PC-9 (cell line): ENCODE measurements around the gene SLC22A14. TPM values are rescaled to one million over a fixed set of nuclear protein-coding genes. Genes with fewer than 3 reads are reported as not detected.

Experiments
- BruUV-seq: library from RNA; stranded (reverse); fragments of 400-500 nt; replicated peaks from 2 replicates; lab custom pipeline; 2021; lab: Mats Ljungman, UMichigan
- CTCF ChIA-PET: fragments of 300-600 bp; sonication (Branson Sonifier 250); formaldehyde crosslinking; loops from one replicate; lab custom pipeline; 2022; ENCODE audit warnings: antibody characterized with exemption; lab: Charles Lee
- POLR2A ChIA-PET: fragments of 300-600 bp; sonication (Branson Sonifier 250); formaldehyde crosslinking; loops from one replicate; lab custom pipeline; 2022; ENCODE audit warnings: antibody characterized with exemption; ENCODE audit not compliant: unreplicated experiment; lab: Charles Lee
- DNase-seq, 2 experiments: peaks; one replicate each; pipeline versions ENCODE4 v3.0.0 to v3.0.0-alpha.2; 2015 to 2022; ENCODE audit warnings: mixed read lengths in 1 of 2
- H2AFZ ChIP-seq: fragments of 200-600 bp; sonication (generic); 2 replicates; pipeline ENCODE4 v1.8.1; 2017; ENCODE audit warnings: antibody characterized with exemption
- H3F3A ChIP-seq: fragments of 200-600 bp; sonication (generic); 2 replicates; pipeline ENCODE4 v1.8.1; 2017; ENCODE audit warnings: antibody characterized with exemption, mild to moderate bottlenecking, low read depth; ENCODE audit not compliant: insufficient read depth
- H3K27ac ChIP-seq: fragments of 200-600 bp; sonication (generic); 2 replicates; pipeline ENCODE4 v1.6.1; 2016; ENCODE audit warnings: mixed run types
- H3K27me3 ChIP-seq: fragments of 200-600 bp; sonication (generic); 2 replicates; pipeline ENCODE4 v1.6.1; 2016; ENCODE audit warnings: low read depth, mixed run types; ENCODE audit not compliant: insufficient read depth
- H3K36me3 ChIP-seq: fragments of 200-600 bp; sonication (generic); 2 replicates; pipeline ENCODE4 v1.6.1; 2016; ENCODE audit warnings: low read depth, mixed run types
- H3K4me1 ChIP-seq: fragments of 200-600 bp; sonication (generic); replicated peaks from 2 replicates; pipeline ENCODE4 v1.6.1; 2016; ENCODE audit warnings: mixed run types; ENCODE audit not compliant: insufficient read depth
- H3K4me2 ChIP-seq: fragments of 200-600 bp; sonication (generic); 2 replicates; pipeline ENCODE4 v1.6.1; 2017; ENCODE audit warnings: mixed run types
- H3K4me3 ChIP-seq: fragments of 200-600 bp; sonication (generic); 2 replicates; pipeline ENCODE4 v1.6.1; 2016; ENCODE audit warnings: mixed run types
- H3K79me2 ChIP-seq: fragments of 200-600 bp; sonication (generic); 2 replicates; pipeline ENCODE4 v1.6.1; 2017; ENCODE audit warnings: low read depth, mixed run types
- H3K9me2 ChIP-seq: fragments of 200-600 bp; sonication (generic); 2 replicates; pipeline ENCODE4 v1.8.1; 2017; ENCODE audit warnings: mild to moderate bottlenecking; ENCODE audit not compliant: insufficient read depth
- H3K9me3 ChIP-seq: fragments of 200-600 bp; sonication (generic); 2 replicates; pipeline ENCODE4 v1.8.1; 2016; ENCODE audit warnings: low read depth; ENCODE audit not compliant: insufficient read depth
- H4K20me1 ChIP-seq: fragments of 200-600 bp; sonication (generic); 2 replicates; pipeline ENCODE4 v1.8.1; 2017; ENCODE audit not compliant: insufficient read depth
- CTCF ChIP-seq: fragments of 200-600 bp; sonication (generic); conservative IDR thresholded peaks from 2 replicates; pipeline ENCODE4 v1.6.1; 2017; ENCODE audit warnings: mixed run types, antibody characterized with exemption, mild to moderate bottlenecking, moderate library complexity
- EZH2 ChIP-seq: fragments of 200-600 bp; sonication (generic); IDR thresholded peaks from 2 replicates; pipeline ENCODE4 v1.8.0; 2017; ENCODE audit warnings: antibody characterized with exemption, low read depth
- intact Hi-C: fragments of 100-400 bp; cut with micrococcal nuclease; formaldehyde crosslinking; loops from one replicate; pipeline ENCODE4 v1.10.0; 2022; ENCODE audit not compliant: unreplicated experiment
- total RNA-seq: library from RNA; stranded (reverse); gene quantifications from 2 replicates; pipeline ENCODE4 v1.2.3, GENCODE V29; 2021

The SLC22A14 gene
- total RNA-seq, 1 experiment from 2014 or later, result not detected

DNA sequence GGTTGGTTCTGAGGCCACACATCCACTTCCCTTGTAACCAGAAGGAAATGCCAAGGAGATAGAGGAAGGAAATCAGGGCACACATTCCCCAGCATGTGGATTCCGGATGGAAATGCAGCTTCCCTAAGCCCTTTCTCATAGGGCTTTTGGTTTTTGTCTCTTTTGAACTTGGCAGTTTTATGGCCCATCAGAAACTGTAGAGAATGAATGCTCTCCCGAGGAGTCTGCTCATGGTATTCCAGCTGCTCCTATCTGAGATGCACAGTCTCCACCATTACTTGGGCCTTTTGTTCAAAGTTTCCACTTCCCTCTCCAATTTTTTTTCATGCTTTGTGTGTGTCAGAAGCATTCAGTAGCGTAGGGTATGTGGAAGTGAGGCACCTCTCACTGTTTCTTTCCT, 85.7 kb downstream of the SLC22A14 start:
- no TSS peak for BruUV-seq
- Histone ChIP-seq H3K27ac (no peak overlapping the region), H4K20me1 (no peaks in the 10 kb centered on the region), H2AFZ (no peak overlapping the region), H3K36me3 (no peaks in the 10 kb centered on the region), H3K9me2 (no peaks in the 10 kb centered on the region), H3K4me2 (no peak overlapping the region), H3K4me3 (no peak overlapping the region), H3K79me2 (no peaks in the 10 kb centered on the region), H3K9me3 (no peaks in the 10 kb centered on the region), H3K27me3 (no peaks in the 10 kb centered on the region), H3F3A (no peaks in the 10 kb centered on the region), H3K4me1 (no peaks in the 10 kb centered on the region)
- no peak for DNase-seq
- intact Hi-C loops, result no loop called here
- TF ChIP-seq CTCF (no peak), EZH2 (no peak)
- POLR2A ChIA-PET, result no interaction called here
- CTCF ChIA-PET, result no interaction called here

Other genes with a start within 250 kb of the SLC22A14 start
- 0.35 and 0.45 TPM in 2 replicates for gene DLEC1, start 243.1 kb upstream of the SLC22A14 start, total RNA-seq
- 58.9 and 65.8 TPM in 2 replicates for gene ACAA1, start 145.2 kb upstream of the SLC22A14 start, total RNA-seq
- 25.0 and 27.4 TPM in 2 replicates for gene MYD88, start 143.6 kb upstream of the SLC22A14 start, total RNA-seq
- 50.2 and 54.3 TPM in 2 replicates for gene OXSR1, start 116.8 kb upstream of the SLC22A14 start, total RNA-seq
- gene SLC22A13, start 16.5 kb upstream of the SLC22A14 start, total RNA-seq, result 0.40 and 0.44 TPM in 2 replicates
- gene XYLB, start 64.5 kb downstream of the SLC22A14 start, total RNA-seq, result 2.4 and 4.2 TPM in 2 replicates
- 11.0 and 12.4 TPM in 2 replicates for gene ACVR2B, start 171.6 kb downstream of the SLC22A14 start, total RNA-seq
- 7.5 and 9.3 TPM in 2 replicates for gene EXOG, start 214.0 kb downstream of the SLC22A14 start, total RNA-seq